ENCODE results near the gene FAAP20.

GRCh38 chr1:2172012-2172411 is 22.6 kb downstream of the FAAP20 start:
- TF ChIP-seq, protein P1, sequence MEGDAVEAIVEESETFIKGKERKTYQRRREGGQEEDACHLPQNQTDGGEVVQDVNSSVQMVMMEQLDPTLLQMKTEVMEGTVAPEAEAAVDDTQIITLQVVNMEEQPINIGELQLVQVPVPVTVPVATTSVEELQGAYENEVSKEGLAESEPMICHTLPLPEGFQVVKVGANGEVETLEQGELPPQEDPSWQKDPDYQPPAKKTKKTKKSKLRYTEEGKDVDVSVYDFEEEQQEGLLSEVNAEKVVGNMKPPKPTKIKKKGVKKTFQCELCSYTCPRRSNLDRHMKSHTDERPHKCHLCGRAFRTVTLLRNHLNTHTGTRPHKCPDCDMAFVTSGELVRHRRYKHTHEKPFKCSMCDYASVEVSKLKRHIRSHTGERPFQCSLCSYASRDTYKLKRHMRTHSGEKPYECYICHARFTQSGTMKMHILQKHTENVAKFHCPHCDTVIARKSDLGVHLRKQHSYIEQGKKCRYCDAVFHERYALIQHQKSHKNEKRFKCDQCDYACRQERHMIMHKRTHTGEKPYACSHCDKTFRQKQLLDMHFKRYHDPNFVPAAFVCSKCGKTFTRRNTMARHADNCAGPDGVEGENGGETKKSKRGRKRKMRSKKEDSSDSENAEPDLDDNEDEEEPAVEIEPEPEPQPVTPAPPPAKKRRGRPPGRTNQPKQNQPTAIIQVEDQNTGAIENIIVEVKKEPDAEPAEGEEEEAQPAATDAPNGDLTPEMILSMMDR (conservative IDR thresholded peaks at IDR 0.05; ENCODE audit: low read length): no peak
- no peak for TF ChIP-seq EZH2phosphoT487 (IDR thresholded peaks at IDR 0.05; ENCODE audit: borderline replicate concordance)

Data from Loucy (cell line).